Measurements from ENCODE around the gene DPYSL5.

Gene DPYSL5

DNA sequence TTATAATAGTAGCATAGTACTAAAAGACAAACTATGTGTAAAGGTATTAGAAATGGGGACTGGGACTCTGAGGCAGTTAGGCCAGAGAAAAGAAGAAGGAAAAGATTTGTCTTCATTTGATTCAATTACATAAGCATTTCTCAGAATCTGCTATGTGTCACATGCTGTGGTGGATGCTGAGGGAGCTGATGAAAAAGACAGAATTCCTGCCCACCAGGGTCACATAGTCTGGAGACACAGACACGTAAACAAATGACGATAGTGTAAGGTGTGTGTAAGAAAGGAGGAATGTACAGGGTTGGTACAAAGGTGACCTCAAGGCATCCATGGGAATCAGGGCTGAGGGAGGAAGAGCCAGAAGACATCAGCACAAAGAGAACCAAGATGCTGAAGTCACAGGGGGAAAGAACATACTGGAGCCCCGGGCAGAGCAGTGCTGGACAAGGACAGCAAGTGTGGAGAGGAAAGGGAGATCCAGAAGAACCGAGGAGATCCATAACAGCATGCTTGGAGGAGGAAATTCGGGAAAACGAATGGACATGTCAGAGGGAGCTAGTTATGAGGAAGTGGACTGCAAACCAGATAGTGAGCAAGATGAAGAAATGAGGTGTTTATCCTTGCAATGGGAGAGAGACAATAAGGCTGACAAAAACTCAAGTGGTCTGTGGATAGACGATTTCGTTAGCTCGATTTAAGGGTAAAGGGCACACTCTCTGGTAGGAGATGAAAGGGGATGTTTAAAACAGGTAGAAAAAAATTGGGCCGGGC, 121.3 kb downstream of the DPYSL5 start:
- DNase-seq (ENCODE audit: low read depth) = no peak

DNA sequence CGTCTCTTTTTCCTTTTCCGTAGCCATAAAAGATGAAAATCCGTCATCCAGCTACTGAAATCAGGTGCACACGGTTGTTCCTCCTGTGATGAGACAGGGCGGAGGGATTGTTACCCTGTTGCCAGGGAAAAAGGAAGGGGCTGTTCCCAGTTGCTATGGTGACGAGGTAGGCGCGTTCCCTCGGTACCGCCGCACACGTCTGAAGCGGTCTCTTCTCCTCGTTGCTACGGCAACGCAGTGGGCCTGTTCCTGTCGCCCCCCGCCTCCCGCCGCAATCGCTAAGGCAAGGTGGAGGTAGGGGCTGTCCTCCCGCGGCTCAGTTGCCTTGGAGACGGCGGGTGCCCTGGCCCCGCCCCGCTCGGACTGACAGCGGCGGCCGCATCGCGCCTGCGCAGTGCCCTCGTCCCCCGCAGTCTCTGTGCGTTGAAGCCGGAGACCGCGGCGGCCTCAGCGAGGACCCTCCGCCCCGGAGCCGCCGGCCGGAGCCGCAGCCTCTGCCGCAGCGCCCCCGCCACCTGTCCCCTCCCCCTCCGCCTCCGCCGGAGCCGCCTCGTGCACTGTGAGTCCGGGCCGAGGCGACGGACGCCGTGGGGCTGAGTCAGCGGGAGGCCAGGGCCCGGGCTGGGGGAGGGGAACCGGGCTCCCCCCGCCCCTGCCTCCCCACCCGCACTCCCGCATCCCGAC, 122.5 kb downstream of the DPYSL5 start, which contains the start of gene MAPRE3:
TSS of gene MAPRE3 (plus strand) at position 394 of the 684 bp plus-strand sequence. CDS start 51,582 bp downstream, outside the sequence.
- DNase-seq (ENCODE audit: low read depth) = peak; percentile 53

DNA sequence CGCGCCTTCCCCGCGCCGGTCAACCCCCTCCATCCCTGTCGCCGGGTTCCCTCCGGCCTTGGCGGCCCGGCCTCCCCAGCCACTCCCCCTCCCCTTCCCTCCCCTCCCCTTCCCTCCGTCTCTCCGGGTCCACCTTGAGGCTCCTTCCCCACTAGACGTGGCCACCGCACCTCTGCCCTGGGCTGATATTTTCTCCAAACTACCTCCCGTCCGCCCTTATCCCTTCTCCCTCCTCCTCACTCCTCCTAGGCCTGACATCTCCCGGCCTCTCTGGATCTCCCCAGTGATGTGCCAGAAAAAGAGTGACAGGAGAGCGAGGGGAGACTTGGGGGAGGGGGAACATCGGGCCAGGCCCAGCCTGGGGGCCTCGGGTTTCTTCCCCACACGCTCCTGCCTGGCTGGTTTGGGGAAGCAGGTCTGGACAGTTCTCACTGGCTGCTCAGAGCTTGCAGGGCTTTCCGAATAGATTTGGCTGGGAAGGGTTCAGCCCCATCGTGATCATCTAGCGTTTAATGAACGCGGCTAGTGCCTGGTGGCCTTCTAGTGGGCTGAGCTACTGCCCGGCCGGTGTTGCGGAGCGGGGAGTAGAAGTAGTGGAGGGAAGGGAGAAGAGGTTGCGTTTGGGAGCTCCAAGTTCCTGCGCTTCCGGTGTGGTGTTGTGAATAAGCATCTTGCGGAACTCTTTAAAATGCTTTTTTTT, 123.1 kb downstream of the DPYSL5 start:
- DNase-seq (ENCODE audit: low read depth) = no peak

DNA sequence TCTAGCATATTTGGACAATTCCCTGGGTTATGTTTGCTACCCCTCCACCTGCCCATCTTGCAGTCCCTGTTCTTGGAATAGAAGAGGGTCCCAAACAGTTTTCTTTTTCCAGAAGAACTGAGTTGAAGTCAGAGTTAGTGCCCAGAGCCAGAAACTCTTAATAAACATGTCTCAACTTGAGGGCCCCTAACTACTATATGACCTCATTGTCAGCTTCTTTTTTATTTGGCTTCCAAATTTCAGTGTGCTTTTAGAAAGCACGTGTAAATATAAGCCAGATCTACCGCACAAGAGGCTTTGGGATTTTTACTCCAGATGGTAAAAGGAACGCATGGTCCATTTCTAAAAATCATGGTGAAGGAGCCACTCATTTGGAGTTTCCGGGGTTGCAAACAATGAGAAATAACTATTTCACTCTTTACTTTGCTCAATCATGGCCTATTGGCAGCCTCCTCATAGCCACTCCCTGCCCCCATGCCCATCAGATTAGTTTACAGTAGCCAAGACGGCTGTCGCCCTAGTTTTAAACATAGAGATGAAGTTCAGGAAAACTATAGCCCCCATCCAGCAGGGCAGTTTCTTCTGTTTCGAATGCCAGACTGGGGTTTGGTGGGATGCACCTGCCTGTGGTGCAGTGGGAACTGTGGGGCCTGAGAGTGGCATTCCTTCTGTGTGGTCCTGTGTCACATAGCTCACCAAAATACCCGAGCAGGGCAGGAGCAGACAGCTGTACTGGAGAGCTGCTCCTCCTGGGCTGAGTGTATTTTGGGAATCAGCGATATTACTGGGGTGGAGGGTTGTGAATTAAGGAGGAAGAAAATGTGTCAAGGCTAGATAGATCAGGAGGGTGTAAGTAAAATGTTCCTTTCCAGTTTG, 124.2 kb downstream of the DPYSL5 start:
- DNase-seq (ENCODE audit: low read depth) = no peak

DNA sequence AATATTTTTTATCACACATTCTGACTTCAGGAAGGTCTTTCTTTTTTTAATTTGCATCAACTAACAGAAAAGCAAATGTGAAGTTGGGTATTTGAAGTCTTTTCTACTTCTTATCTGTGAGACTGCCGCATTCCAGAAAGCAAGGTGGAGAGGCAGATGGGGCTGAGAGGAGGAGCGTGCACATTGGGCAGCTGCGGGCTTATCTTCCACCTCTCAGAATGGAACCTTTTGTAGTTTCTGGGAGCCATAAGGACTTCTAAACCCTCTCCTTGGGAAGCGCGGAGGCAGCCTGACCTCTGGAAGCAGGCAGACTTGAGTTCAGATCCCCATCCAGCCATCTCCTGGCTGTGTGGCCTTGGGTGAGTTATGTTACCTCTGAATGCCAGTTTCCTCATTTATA, 126.4 kb downstream of the DPYSL5 start:
- DNase-seq (ENCODE audit: low read depth) = no peak

DNA sequence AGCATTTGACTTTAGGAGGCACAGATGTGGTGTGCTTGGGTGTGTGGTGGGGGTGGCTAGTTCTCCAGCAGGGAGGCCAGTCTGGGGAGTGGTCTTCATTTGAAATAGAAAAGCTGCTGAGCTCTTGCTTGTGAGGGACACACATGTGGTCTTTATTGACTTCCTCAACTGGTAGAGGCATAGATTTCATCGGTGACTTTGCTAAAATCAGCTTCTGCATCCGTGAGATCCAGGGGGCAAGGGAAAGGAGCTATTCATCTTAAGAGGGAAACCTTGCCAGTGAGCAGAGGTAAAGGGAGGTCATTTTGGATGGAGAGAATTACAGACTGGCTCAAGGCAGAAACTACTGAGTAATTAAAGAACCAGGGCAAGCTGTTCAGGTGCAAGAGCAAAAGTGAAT, 127.2 kb downstream of the DPYSL5 start:
- DNase-seq (ENCODE audit: low read depth) = no peak

DNA sequence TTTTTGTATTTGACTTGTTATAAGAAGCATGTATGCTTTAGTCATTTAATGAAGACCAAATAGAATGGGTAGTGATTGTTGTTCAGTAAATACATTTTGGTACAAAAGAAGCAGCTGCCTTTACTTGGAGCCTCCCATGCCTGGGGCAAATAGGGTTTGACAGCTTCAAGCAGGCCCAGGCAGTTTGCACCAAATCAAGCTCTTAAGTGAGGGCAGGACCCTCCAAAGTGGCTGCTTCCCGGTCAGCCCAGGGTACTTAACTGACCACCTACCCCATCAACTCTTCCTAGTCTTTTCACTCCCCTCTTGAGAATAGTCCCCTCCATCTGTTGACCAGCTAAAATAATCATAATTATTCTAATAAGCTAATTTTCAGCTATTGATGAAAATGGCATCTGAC, 127.7 kb downstream of the DPYSL5 start:
- DNase-seq (ENCODE audit: low read depth) = no peak

DNA sequence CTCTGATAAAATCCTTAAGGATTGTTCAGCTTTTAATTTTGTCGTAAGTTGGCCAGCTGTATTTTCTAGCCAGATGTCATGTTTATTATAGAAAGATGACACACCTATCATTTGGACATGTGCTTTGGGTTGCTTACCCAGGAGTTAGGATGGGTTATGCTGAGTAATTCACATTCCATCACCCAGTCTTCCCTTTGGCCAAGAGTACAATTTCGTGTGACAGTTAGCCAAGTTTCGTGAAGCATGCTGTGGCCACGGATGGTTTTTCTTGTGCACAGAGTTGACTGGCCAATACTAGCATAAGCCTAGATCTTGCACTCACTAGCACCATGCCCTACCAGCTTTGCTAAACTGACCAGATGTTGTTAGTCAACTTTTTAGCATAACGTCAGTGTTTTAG, 128.3 kb downstream of the DPYSL5 start:
- DNase-seq (ENCODE audit: low read depth) = no peak

DNA sequence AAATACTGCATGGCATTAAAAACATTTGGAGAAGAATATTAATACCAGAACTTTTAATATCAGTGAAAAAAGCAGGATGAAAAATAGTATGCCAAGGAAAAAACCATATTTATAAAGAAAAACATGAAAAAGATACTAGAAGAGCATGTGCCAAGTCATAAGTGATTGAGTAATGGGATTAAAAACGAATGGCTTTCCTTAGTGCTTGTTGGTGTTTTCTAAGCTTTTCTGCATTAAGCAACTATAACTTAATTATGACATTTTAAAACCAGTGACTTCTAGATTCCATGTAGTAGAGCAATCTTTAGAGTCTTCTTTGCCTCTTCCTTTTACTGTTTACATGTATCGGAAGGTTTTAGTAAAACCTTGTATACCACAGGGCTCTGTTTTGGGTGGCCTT, 129.1 kb downstream of the DPYSL5 start:
- DNase-seq (ENCODE audit: low read depth) = no peak

DNA sequence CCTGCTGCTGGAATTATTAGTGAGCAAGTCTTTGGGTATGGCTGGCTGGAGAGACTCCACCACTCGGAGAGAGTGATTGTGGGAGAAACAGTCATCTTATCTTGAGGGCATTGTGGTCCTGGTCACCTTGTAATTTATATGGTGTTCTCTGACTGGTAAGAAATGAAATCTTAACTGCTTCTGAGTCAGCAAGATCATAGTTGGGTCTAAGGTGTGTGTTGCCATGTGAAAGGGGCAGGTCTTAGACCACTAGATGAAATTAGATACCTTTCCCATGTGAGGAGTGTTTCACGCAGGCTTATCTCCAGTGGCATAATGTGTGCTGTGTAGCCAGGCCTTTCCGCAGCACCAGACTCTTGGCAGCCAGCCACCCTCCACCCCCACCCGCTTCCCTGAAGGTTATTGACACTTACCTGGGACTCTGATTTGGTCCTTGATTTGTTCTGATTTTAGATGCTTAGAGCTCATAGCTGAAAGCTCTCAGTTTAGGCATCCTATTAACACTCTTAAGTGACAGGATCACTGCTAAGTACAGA, 130.2 kb downstream of the DPYSL5 start:
- DNase-seq (ENCODE audit: low read depth) = no peak

DNA sequence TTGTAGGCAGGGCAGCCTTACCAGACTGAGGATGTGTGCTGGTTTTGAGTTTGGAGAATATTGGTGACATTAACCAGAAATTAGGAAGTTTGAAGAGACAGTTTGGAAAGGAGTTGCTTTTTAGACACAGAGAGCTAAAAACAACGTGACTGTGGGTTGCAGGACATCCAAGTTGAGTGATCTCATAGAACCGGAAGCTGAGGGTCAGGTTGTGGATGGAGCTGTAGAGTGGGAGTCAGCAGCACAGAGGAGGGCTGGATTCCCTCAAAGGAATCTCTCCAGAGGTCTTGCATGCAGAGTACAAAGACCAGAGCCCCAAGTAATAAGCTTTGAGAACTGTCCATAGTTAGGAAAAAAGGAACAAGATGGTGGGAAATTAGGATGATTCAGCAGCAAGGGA, 131.8 kb downstream of the DPYSL5 start:
- no peak for DNase-seq (ENCODE audit: low read depth)

DNA sequence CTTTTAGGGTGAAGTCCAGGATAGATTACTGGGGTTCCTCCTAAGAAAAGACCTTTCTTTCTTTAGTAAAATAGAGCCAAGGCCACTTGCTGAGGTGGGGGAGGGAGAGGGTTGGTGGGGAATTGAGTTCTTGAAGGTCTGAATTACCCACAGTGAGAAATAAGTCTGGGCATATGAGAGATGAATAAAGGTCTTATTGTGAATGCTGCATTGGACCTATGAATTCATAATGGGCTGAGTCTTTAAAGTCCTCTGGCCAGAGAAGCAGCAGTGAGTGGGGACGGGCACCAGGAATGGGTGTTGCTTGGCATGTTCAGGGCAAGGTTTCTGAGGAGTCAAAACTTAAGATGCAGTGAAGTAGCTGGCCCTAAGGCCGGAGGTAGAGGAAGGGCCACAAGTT, 133.0 kb downstream of the DPYSL5 start:
- DNase-seq (ENCODE audit: low read depth) = no peak

DNA sequence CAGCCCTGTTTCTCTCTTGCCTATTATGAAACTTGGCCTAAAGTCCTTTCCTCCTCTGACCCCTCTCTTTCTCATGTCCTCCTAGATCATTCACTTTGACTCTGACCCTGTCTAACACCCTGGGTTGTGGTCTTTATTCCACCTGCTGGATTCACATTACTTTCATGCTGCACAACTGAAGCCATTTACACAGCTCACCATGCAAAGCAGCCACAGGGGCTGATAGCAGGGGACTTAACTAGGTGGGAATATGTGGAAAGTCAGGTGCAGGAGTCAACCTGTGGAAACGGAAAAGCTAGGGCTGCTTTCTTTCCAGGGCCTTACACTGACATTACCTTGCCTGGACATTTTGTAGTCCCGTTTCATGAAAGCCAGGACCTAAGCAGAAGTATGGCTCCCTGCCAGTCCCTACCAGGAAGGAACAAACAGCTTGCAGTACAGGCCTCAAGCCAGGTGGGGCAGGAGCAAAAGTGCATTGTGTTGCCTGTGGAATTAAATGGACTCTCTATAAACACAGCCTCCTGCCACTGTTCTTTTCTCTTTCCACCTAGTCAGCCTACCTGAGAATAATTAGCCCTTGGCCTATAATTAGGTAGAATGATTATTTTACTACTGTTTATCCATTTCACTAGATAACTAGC, 134.3 kb downstream of the DPYSL5 start:
- no peak for DNase-seq (ENCODE audit: low read depth)

DNA sequence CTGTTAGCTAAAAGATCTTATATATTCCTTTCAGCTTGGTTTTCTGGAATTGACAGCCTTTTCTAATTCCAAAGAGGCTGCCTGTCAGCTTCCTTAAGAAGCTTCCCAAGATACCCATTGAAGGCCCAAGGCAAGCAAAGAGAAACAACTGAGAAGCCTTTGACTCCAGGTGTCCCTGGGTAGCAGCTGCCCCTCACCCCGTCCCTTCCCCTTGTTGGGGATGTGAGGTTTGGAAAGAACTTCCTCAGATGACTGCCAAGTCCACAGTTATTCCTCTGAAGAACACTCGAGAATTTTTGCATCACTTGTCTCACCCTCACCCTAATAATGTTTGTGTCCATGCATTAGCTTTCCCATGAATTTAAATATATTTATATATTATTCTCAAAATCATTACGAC, 135.8 kb downstream of the DPYSL5 start:
- DNase-seq (ENCODE audit: low read depth) = no peak

DNA sequence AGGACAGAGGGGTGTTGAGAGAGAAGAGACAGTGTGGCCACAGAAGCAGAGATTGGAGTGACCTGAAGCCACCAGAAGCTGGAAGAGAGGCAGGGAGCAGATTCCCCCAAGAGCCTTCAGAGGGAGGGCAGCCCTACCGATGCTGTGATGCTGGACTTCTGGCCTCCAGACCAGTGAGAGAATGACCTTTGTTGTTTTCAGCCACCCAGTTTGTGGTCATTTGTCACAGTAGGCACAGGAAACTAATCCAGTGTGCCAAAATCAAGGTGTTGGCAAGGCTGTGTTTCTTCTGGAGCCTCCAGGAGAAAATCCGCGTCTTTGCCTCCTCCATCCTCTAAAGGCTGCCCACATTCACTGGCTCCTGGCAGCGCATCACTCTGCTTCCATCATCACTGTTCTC, 137.9 kb downstream of the DPYSL5 start:
- DNase-seq (ENCODE audit: low read depth) = no peak

DNA sequence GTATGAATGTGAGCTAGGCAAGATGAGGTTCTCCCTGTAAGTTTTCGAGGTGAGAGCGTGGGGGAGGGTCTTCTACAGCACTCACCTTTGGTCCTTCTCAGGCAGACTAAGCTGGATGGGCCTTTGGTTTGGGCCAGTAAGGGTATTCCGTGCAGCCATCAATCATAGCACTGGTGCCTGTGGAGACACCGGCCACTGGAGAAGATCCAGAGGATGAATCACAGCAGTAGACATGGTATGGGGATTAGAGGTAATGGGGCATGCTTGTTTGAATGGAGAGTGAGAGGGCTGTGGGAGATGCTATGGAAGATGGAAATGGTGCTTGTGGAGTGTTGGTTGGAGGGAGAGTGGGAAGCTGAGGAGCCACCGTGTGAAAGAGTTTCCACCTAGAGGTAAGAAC, 138.6 kb downstream of the DPYSL5 start:
- no peak for DNase-seq (ENCODE audit: low read depth)

DNA sequence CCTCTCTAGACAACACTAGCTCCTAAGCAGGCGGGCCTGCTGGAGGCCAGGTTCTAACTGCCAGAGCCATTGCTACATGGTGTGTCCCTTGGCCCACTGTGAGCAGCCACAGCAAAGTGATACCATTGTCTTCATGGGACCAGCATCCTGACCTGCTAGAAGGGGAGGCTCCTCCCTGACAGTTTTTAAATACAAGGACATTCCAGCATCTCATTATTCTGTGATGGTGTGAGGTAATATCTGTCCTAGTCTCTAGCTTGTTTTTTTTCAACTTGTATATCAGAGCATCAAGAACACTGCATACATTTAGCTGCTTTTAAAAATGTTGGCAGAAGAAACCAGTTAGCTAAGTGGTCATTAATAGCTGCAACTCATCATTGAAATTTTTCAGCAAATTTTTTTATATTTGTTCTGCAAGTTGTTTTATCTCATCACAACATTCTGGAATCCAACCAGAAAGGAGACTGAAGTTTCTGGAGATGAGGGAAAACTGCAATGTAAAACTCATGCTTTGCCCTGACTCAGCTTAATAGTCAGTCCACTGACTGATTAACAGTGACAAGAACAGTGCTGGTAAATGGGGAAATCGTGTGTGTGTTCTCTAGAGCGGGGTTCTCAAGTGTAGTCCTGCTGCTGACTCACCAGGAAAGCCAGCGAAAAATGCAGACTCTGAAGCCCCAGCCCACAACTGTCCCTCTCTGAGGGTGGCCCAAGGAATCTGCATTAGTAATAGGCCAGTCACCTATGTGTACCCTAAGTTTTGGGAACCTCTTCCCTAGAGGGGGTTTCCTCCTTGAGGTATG, 140.3 kb downstream of the DPYSL5 start:
- no peak for DNase-seq (ENCODE audit: low read depth)

DNA sequence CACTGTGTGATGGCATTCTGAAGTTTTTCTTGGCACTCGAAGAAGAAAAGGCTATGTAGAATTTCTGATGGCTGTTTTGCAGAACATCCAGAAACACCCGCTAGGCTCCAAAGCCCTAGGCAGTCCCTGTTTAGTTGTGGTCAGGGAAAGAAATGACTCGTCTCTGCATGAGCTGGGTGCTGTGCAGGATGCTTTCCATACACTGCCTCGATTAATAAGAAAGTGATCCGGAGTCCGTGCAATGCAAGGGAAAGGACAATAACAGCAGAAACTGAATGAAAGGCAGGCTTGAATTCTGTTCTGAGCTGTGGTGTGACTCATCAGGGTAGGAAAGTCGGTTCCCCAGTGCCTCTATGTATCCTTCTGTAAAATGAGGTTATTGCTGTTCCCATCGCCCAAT, 141.2 kb downstream of the DPYSL5 start:
- DNase-seq (ENCODE audit: low read depth) = no peak

DNA sequence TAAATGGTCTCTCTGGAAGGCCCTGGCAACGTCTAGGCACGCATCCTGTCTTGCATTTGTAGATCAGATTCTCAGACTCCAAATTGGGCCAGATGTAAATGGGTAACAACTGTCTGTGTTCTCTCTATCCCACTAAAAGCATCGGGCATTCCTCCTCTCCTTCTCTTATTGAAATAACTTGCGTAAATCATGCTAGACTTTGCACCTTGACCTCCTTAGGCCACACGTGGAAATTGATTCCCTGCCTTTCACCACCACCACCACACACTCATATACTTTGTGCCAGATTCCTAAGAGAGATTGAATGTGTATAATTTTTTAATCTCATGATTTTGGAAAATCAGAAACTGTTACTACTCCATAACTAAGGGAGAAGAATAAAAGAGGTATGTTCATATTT, 143.8 kb downstream of the DPYSL5 start:
- no peak for DNase-seq (ENCODE audit: low read depth)

DNA sequence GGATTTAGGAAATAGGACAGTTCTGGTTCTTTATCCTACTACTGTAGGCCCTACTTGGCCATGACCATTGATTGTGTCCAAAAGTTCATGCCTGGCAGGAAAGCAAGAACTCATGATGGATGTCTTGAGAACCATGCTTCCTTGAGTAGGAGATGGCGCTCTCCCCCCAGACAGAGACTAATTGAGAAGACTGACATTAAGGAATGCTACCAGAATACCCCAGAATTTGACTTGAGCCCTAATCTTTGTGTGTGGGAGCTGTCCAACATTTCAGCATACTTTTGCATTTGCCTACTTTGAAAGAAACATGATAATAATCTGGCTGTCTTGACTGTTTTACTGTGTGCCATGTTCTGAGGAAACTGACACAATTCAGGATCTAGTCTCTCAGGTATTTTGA, 145.8 kb downstream of the DPYSL5 start:
- no peak for DNase-seq (ENCODE audit: low read depth)

DNA sequence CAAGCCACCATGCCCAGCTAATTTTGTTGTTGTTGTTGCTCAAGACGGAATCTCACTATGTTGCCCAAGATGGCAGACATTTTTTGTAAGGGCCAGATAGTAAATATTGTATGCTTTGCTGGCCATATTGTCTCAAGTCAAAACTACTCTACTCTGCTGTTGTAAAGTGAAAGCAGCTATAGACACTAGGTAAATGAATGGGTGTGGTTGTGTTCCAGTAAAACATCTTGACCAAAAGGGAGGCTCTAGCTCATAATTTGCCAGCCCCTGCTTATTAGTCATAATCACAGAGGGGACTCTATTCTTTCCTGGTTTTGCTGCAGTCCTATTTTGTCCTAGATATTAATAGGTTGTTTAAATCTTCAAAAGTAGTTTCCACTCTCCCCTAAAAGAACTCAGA, 147.1 kb downstream of the DPYSL5 start:
- no peak for DNase-seq (ENCODE audit: low read depth)
